ENCODE results near the gene KCNH6. TPM values are rescaled to one million over a fixed set of nuclear protein-coding genes. Genes with fewer than 3 reads are reported as not detected.

KCNH6 gene
- total RNA-seq, 6 donors from 2014 or later, result 0.22 to 4.2 (median 0.31) TPM; not detected in 2

- Histone ChIP-seq H3K27me3 (peaks cover 0 to 15% (median 3%) of the 10 kb centered on the region in 4 donors), H3K36me3 (no peaks in the 10 kb centered on the region), H3K4me3 (no peak overlapping the region), H3K4me1 (peaks cover 0 to 9% (median 6%) of the 10 kb centered on the region in 4 donors), H3K27ac (no peak overlapping the region), H3K9me3 (no peaks in the 10 kb centered on the region)
- no peak for DNase-seq
- no peak for TF ChIP-seq POLR2AphosphoS5 (IDR thresholded peaks at IDR 0.05)
- TF ChIP-seq CTCF (IDR thresholded peaks at IDR 0.05), result no peak
- TF ChIP-seq EP300 (IDR thresholded peaks at IDR 0.05), result no peak
- TF ChIP-seq POLR2A (IDR thresholded peaks at IDR 0.05), result no peak
- no peak for ATAC-seq (ENCODE audit: low FRiP score in 2 of 2)
- 77 to 78% methylated on average over 7 to 9 of the region's 9 CpGs for WGBS, 2 donors
Observed at GRCh38 chr17:63538693-63539595, 15.8 kb downstream of the KCNH6 start.

DNA sequence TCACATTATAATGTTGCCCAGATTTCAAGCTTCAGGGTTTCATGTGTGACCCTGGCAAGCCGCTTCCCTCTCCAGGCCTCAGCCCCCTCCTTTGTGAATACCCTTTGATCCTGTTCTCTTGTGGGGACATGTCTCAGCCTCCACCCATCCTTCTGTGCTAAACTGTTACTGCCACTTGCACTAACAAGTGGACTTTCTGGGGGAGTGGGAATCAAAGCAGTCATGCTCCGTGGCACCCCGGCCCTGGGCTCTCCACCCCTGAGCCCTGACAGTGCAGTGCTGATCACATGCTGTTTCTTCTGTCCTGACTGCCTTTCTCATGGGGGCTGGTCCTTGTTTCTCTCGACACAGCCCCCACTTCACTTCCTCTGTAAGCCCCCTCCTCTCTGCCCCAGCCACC, 17.4 kb downstream of the KCNH6 start:
- DNase-seq (no peak), ATAC-seq (ENCODE audit: low FRiP score in 2 of 2) (no peak)
- WGBS, 2 donors, result 60 to 68% methylated on average over 4 of the region's 4 CpGs
- peaks cover 0 to 15% (median 3%) of the 10 kb centered on the region in 4 donors for H3K27me3 ChIP-seq
- H3K4me1 ChIP-seq, result peaks cover 0 to 9% (median 6%) of the 10 kb centered on the region in 4 donors
- TF ChIP-seq POLR2A (IDR thresholded peaks at IDR 0.05), result no peak
- no peak for TF ChIP-seq EP300 (IDR thresholded peaks at IDR 0.05)
- no peak for TF ChIP-seq POLR2AphosphoS5 (IDR thresholded peaks at IDR 0.05)
- H3K9me3 ChIP-seq, result no peaks in the 10 kb centered on the region
- no peak overlapping the region for H3K27ac ChIP-seq
- no peaks in the 10 kb centered on the region for H3K36me3 ChIP-seq
- H3K4me3 ChIP-seq, result no peak overlapping the region

DNA sequence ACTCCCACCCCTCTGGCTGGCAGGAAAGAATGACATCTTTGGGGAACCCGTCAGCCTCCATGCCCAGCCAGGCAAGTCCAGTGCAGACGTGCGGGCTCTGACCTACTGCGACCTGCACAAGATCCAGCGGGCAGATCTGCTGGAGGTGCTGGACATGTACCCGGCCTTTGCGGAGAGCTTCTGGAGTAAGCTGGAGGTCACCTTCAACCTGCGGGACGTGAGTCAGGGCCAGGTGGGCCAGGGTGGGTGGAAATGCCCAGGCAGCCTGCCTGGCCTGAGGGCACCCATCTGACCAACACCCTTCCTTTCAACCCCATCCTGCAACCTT, 19.0 kb downstream of the KCNH6 start:
- no peak for ATAC-seq (ENCODE audit: low FRiP score in 2 of 2)
- Histone ChIP-seq H3K4me3 (no peak overlapping the region), H3K36me3 (no peaks in the 10 kb centered on the region), H3K4me1 (peaks cover 0 to 9% (median 6%) of the 10 kb centered on the region in 4 donors), H3K27me3 (peaks cover 0 to 15% (median 3%) of the 10 kb centered on the region in 4 donors), H3K9me3 (no peaks in the 10 kb centered on the region), H3K27ac (no peak overlapping the region)
- TF ChIP-seq POLR2A (IDR thresholded peaks at IDR 0.05) (no peak), POLR2AphosphoS5 (IDR thresholded peaks at IDR 0.05) (no peak), CTCF (IDR thresholded peaks at IDR 0.05) (no peak), EP300 (IDR thresholded peaks at IDR 0.05) (no peak)
- WGBS, 2 donors, result 91 to 100% methylated on average over 2 to 9 of the region's 9 CpGs
- no peak for DNase-seq

DNA sequence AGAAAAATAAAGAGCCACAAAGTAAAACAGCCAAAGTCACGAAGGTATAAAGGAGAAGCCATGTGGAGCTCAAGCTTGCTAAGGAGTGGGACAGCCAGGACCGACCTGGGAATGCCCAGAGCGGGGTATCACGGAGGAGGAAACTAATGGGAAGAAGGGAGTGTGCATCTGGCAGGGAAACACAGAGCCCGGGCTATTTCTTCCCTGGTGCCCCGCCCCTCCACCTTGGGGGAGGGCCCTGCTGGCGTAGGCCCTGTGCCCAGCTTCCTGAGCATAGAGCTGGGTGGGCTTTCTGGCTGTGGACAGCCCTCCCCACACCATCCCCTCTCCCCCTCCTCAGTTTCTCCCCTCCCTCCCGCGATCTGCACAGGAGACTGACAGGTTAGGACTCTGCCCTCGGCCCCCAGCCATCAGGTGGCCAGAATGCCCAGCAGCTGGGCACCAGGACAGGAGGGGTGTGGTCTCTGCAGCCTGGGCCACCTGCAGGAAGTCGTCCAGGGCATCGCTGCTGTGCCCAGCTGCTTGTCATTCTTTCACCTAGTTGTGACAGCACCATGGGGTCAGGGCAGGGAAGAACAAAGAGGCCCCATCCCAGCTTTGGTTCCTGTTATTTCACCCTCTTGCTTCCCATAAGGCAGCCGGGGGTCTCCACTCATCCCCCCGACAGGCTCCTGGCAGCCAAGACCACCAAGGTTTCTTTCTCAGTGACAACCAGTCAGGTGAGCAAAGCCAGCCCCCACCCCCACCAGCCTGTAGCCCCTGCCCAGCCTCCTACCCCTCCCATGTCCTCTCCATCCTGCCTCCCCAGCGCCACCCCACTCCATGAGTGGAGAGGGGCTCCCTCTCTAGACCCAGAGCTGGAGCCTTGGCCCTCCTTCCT, 20.0 kb downstream of the KCNH6 start:
- Histone ChIP-seq H3K9me3 (no peaks in the 10 kb centered on the region), H3K27ac (no peak overlapping the region), H3K36me3 (no peaks in the 10 kb centered on the region), H3K4me3 (no peak overlapping the region), H3K4me1 (peaks cover 0 to 6% (median 3%) of the 10 kb centered on the region in 4 donors), H3K27me3 (peaks cover 0 to 12% (median 1%) of the 10 kb centered on the region in 4 donors)
- WGBS, 2 donors, result 65 to 77% methylated on average over 11 to 15 of the region's 15 CpGs
- no peak for ATAC-seq (ENCODE audit: low FRiP score in 2 of 2)
- no peak for TF ChIP-seq POLR2A (IDR thresholded peaks at IDR 0.05)
- TF ChIP-seq EP300 (IDR thresholded peaks at IDR 0.05), result no peak
- TF ChIP-seq POLR2AphosphoS5 (IDR thresholded peaks at IDR 0.05), result no peak
- TF ChIP-seq CTCF (IDR thresholded peaks at IDR 0.05), result no peak
- DNase-seq, result no peak

DNA sequence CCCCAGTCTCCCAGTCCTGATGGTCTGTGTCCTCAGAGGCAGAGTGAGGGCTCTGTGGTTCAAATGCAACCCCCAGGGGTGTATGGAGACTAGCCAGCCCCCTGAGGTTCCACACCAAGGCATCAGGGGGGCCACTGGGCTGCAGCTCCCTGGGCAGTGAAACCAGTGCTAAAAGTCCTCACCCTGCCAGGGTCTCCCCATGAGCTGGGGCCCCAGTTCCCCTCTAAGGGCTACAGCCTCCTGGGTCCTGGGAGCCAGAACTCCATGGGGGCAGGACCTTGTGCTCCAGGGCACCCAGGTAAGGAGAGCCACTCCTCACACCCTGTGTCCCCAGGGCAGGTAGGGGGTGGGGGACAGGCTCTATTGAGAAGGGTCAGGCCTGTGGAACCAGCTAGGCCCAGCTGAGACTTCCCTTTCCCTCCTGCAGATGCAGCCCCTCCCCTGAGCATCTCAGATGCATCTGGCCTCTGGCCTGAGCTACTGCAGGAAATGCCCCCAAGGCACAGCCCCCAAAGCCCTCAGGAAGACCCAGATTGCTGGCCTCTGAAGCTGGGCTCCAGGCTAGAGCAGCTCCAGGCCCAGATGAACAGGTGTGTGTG, 20.8 kb downstream of the KCNH6 start:
- H3K27me3 ChIP-seq, result peaks cover 0 to 4% (median 0%) of the 10 kb centered on the region in 4 donors
- TF ChIP-seq CTCF (IDR thresholded peaks at IDR 0.05) (no peak), POLR2AphosphoS5 (IDR thresholded peaks at IDR 0.05) (no peak), POLR2A (IDR thresholded peaks at IDR 0.05) (no peak), EP300 (IDR thresholded peaks at IDR 0.05) (no peak)
- no peaks in the 10 kb centered on the region for H3K4me1 ChIP-seq
- ATAC-seq (ENCODE audit: low FRiP score in 2 of 2), result no peak
- H3K4me3 ChIP-seq, result no peak overlapping the region
- no peaks in the 10 kb centered on the region for H3K9me3 ChIP-seq
- H3K36me3 ChIP-seq, result no peaks in the 10 kb centered on the region
- no peak for DNase-seq
- no peak overlapping the region for H3K27ac ChIP-seq
